OCI-LY7 (cell line): Measurements from ENCODE around the gene ZMAT3.

Experiments used
- CTCF ChIP-seq: fragments of 200-600 bp; sonication (generic); conservative IDR thresholded peaks from 2 replicates; pipeline ENCODE4 v1.5.1; 2014; ENCODE audit warnings: mild to moderate bottlenecking, antibody characterized with exemption, low read length, moderate library complexity, mixed read lengths
- EZH2phosphoT487 ChIP-seq: fragments of 200-600 bp; sonication (generic); IDR thresholded peaks from 2 replicates; pipeline ENCODE4 v1.6.1; 2018; ENCODE audit warnings: low read depth, borderline replicate concordance, mild to moderate bottlenecking, mixed run types, antibody characterized with exemption, low read length, moderate library complexity, mixed read lengths

- TF ChIP-seq CTCF (no peak), EZH2phosphoT487 (no peak)
These were observed 42.5 kb downstream of the ZMAT3 start for GRCh38 chr3:179029096-179029495.
